Activated T-helper 17 cell treated with anti-CD3 and anti-CD28 coated beads, Interleukin-2, amount 50 U/mL, for 72 hours (primary cell): ENCODE results near the gene PRKCA. TPM values are rescaled to one million over a fixed set of nuclear protein-coding genes. Genes with fewer than 3 reads are reported as not detected.

Source experiments
- ATAC-seq: fragments of 150-1000 bp; cut with Tn5 transposase; replicated peaks from 2 replicates; pipeline ENCODE4 v1.10.0; 2021; ENCODE audit warnings: mild to moderate bottlenecking, moderate library complexity
- H3K27ac Mint-ChIP-seq: one replicate; pipeline ENCODE4 v1.8.0; 2022; ENCODE audit warnings: mixed read lengths
- H3K27me3 Mint-ChIP-seq: one replicate; pipeline ENCODE4 v1.8.0; 2022; ENCODE audit warnings: mixed read lengths
- H3K36me3 Mint-ChIP-seq: one replicate; pipeline ENCODE4 v1.8.0; 2022; ENCODE audit warnings: low read depth, mild to moderate bottlenecking, mixed read lengths
- H3K4me1 Mint-ChIP-seq: one replicate; pipeline ENCODE4 v1.8.0; 2022; ENCODE audit warnings: mixed read lengths
- H3K4me3 Mint-ChIP-seq: one replicate; pipeline ENCODE4 v1.8.0; 2022; ENCODE audit warnings: mild to moderate bottlenecking, mixed read lengths
- H3K9me3 Mint-ChIP-seq: one replicate; pipeline ENCODE4 v1.8.0; 2022; ENCODE audit warnings: mixed read lengths
- total RNA-seq, 2 donors: library from RNA; stranded (reverse); gene quantifications; one replicate each; pipeline ENCODE4 v1.2.3, GENCODE V29; 2022

PRKCA gene
- total RNA-seq, 2 donors from 2014 or later = 58.2 to 86.0 TPM

DNA sequence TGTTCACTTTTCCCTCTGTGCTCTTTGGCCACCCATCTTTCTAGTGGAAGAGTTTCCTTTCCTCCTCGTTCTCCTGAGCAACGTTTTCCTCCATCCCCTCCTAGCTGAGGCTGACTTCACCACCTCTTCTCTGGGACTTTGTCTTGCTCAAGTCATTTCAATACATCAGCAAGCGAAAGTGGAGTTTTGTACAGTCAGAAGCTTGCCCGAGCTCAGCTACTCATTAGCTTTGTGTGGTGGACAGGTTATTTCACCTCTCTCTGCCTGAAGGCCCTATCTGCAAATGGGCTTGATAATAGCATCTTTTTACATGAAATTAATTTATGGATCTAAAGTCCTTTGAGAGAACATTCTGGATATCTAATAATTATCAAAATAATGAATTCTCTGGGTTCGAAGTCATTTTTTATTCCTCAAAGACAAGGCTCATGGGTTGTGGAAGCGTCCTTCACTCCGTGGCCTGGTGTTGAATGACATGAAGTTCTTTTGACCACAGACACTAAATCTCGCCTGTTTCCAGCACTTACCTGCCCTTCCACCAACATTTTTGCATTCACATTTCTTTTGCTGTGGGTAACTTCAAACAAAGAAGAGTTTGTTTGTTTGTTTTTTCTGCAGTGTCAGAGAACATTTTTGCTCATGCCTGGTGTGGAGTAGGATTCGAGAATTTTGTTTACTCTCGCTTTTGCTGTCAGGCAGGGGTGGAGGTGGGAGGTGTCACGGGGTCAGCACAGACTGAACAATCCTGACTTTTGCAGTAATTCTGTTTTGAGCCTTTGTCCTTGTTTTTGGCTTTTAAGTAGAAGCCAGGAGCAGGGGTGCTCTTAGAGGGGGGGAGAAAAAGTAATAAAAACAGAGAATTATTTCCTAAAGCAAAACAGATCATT is 377.5 kb downstream of the PRKCA start:
- no peak overlapping the region for H3K4me3 Mint-ChIP-seq
- ATAC-seq = no peak
- no peaks in the 10 kb centered on the region for H3K9me3 Mint-ChIP-seq
- peaks cover 26% of the 10 kb centered on the region for H3K36me3 Mint-ChIP-seq
- no peaks in the 10 kb centered on the region for H3K27me3 Mint-ChIP-seq
- H3K27ac Mint-ChIP-seq = peak overlapping the region; percentile 31
- H3K4me1 Mint-ChIP-seq = peaks cover 12% of the 10 kb centered on the region

GRCh38 chr17:66682283-66682682 is 379.9 kb downstream of the PRKCA start:
- Mint-ChIP-seq H3K27ac (no peak overlapping the region), H3K9me3 (no peaks in the 10 kb centered on the region), H3K4me3 (no peak overlapping the region), H3K4me1 (peaks cover 11% of the 10 kb centered on the region), H3K27me3 (no peaks in the 10 kb centered on the region), H3K36me3 (peaks cover 26% of the 10 kb centered on the region)
- ATAC-seq = no peak

DNA sequence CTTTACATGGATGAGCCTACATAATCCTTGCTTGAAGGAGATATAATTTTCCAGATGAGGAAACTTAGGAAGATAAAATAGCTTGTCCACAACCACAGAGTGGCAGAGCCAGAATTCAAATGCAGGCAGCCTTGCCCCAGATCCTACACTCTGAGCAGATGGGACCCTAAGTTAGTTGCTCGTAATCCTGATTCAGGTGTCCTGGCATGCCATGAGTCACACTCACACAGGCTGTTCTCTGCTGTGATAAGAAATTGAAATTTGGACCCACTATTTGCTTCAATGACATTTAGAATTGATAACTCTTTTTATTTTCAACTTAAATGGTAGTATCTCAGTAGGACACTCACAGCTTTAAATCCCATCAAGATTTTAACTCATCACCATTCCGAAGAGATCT is 381.8 kb downstream of the PRKCA start:
- H3K27ac Mint-ChIP-seq = no peak overlapping the region
- H3K9me3 Mint-ChIP-seq = no peaks in the 10 kb centered on the region
- peaks cover 8% of the 10 kb centered on the region for H3K4me1 Mint-ChIP-seq
- no peaks in the 10 kb centered on the region for H3K27me3 Mint-ChIP-seq
- ATAC-seq = no peak
- H3K4me3 Mint-ChIP-seq = no peak overlapping the region
- peaks cover 35% of the 10 kb centered on the region for H3K36me3 Mint-ChIP-seq

GRCh38 chr17:66684731-66685130 is 382.3 kb downstream of the PRKCA start:
- no peak for ATAC-seq
- Mint-ChIP-seq H3K9me3 (no peaks in the 10 kb centered on the region), H3K4me1 (peaks cover 4% of the 10 kb centered on the region)

GRCh38 chr17:66686601-66687000 is 384.2 kb downstream of the PRKCA start:
- H3K9me3 Mint-ChIP-seq = no peaks in the 10 kb centered on the region
- ATAC-seq = no peak
- no peak overlapping the region for H3K4me3 Mint-ChIP-seq
- H3K4me1 Mint-ChIP-seq = peaks cover 9% of the 10 kb centered on the region
- no peak overlapping the region for H3K27ac Mint-ChIP-seq
- no peaks in the 10 kb centered on the region for H3K27me3 Mint-ChIP-seq
- H3K36me3 Mint-ChIP-seq = peaks cover 53% of the 10 kb centered on the region

More at GRCh38 chr17:66684731-66685130, 382.3 kb downstream of the PRKCA start:
- no peaks in the 10 kb centered on the region for H3K27me3 Mint-ChIP-seq
- no peak overlapping the region for H3K4me3 Mint-ChIP-seq
- no peak overlapping the region for H3K27ac Mint-ChIP-seq
- H3K36me3 Mint-ChIP-seq = peaks cover 36% of the 10 kb centered on the region

- Mint-ChIP-seq H3K4me1 (peaks cover 9% of the 10 kb centered on the region), H3K9me3 (no peaks in the 10 kb centered on the region), H3K27me3 (no peaks in the 10 kb centered on the region), H3K27ac (peak overlapping the region; percentile 54), H3K4me3 (no peak overlapping the region), H3K36me3 (peaks cover 60% of the 10 kb centered on the region)
- no peak for ATAC-seq
Measured at GRCh38 chr17:66687570-66688284, 385.3 kb downstream of the PRKCA start.

GRCh38 chr17:66689221-66689620 is 386.8 kb downstream of the PRKCA start:
- no peak for ATAC-seq
- peaks cover 9% of the 10 kb centered on the region for H3K4me1 Mint-ChIP-seq
- no peak overlapping the region for H3K4me3 Mint-ChIP-seq
- peaks cover 75% of the 10 kb centered on the region for H3K36me3 Mint-ChIP-seq
- peak overlapping the region; percentile 34 for H3K27ac Mint-ChIP-seq
- H3K27me3 Mint-ChIP-seq = no peaks in the 10 kb centered on the region
- no peaks in the 10 kb centered on the region for H3K9me3 Mint-ChIP-seq

DNA sequence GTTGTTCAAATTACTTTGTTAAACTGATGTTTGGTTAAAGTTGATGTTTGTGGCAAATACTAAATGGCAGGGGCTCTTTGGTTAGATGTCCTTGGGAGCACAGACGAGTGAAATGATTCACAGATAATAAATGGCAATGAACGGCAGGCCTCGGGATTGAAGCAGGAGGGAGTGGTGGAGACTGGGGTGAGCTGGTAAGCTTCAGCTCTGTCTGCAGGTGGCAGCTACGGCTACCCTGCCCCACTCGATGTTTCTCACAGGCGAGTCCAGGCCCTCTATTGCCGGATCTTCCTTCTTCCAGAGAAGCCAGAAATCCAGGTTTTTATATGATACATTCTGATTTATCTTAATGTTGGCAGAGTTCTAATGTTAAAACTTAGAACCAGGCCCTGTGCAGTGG is 387.8 kb downstream of the PRKCA start:
- H3K27ac Mint-ChIP-seq = no peak overlapping the region
- H3K4me1 Mint-ChIP-seq = peaks cover 15% of the 10 kb centered on the region
- H3K9me3 Mint-ChIP-seq = no peaks in the 10 kb centered on the region
- H3K4me3 Mint-ChIP-seq = no peak overlapping the region
- ATAC-seq = no peak
- no peaks in the 10 kb centered on the region for H3K27me3 Mint-ChIP-seq
- H3K36me3 Mint-ChIP-seq = peaks cover 84% of the 10 kb centered on the region

GRCh38 chr17:66691644-66692420 is 389.4 kb downstream of the PRKCA start:
- H3K4me3 Mint-ChIP-seq = no peak overlapping the region
- peak; percentile 28 for ATAC-seq
- peak overlapping the region; percentile 80 for H3K27ac Mint-ChIP-seq
- H3K27me3 Mint-ChIP-seq = no peaks in the 10 kb centered on the region
- H3K9me3 Mint-ChIP-seq = no peaks in the 10 kb centered on the region
- H3K4me1 Mint-ChIP-seq = peaks cover 16% of the 10 kb centered on the region
- H3K36me3 Mint-ChIP-seq = peaks cover 99% of the 10 kb centered on the region

GRCh38 chr17:66692421-66692690 is 389.9 kb downstream of the PRKCA start:
- H3K4me3 Mint-ChIP-seq = no peak overlapping the region
- no peak for ATAC-seq
- H3K4me1 Mint-ChIP-seq = peaks cover 16% of the 10 kb centered on the region
- H3K27me3 Mint-ChIP-seq = no peaks in the 10 kb centered on the region
- H3K36me3 Mint-ChIP-seq = peaks cover 99% of the 10 kb centered on the region
- no peaks in the 10 kb centered on the region for H3K9me3 Mint-ChIP-seq
- peak overlapping the region; percentile 80 for H3K27ac Mint-ChIP-seq

- H3K27me3 Mint-ChIP-seq = no peaks in the 10 kb centered on the region
- peaks cover 95% of the 10 kb centered on the region for H3K36me3 Mint-ChIP-seq
- peaks cover 4% of the 10 kb centered on the region for H3K9me3 Mint-ChIP-seq
- H3K27ac Mint-ChIP-seq = peak overlapping the region; percentile 89
- ATAC-seq = peak; percentile 65
- H3K4me1 Mint-ChIP-seq = peaks cover 18% of the 10 kb centered on the region
- H3K4me3 Mint-ChIP-seq = no peak overlapping the region
Measured at GRCh38 chr17:66695098-66695497, 392.7 kb downstream of the PRKCA start.

DNA sequence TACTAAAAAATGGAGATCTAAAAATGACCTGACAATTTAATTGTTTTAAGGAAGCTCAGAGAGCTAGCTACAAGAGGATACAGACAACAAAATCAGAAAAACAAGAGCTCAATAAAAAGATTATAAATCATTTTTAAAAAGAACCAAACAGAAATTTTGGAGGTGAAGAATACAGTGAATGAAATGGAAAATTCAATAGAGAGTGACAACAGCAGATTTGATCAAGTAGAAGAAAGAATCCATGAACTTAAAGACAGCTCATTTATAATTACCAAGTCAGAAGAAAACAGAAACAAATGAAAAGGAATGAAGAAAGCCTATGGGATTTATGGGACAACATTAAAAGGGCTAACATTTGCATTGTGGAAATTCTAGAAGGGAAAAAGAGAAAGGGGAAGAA is 395.9 kb downstream of the PRKCA start:
- no peak for ATAC-seq
- H3K27me3 Mint-ChIP-seq = no peaks in the 10 kb centered on the region
- no peak overlapping the region for H3K4me3 Mint-ChIP-seq
- peak overlapping the region; percentile 47 for H3K27ac Mint-ChIP-seq
- H3K4me1 Mint-ChIP-seq = peaks cover 22% of the 10 kb centered on the region
- peaks cover 4% of the 10 kb centered on the region for H3K9me3 Mint-ChIP-seq
- peaks cover 78% of the 10 kb centered on the region for H3K36me3 Mint-ChIP-seq

DNA sequence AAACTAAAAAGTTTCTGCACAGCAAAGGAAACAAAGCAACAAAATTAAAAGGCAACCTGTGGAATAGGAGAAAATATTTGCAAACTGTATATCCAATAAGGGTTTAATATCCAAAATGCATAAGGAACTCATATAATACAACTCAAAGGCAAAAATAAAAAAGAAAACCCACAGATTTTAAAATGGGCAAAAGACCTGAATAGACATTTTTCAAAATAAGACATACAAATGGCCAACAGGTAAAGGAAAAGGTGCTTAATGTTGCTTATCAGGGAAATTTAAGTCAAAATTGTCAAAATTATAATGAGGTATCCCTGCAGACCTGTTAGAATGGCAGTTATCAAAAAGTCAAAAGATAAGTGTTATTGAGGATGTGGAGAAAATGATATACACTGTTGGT is 399.0 kb downstream of the PRKCA start:
- H3K27me3 Mint-ChIP-seq = no peaks in the 10 kb centered on the region

GRCh38 chr17:66702106-66702936 is 399.9 kb downstream of the PRKCA start:
- peak; percentile 89 for ATAC-seq
- H3K27ac Mint-ChIP-seq = peak overlapping the region; percentile 21
- H3K27me3 Mint-ChIP-seq = no peaks in the 10 kb centered on the region
- H3K36me3 Mint-ChIP-seq = peaks cover 38% of the 10 kb centered on the region
- peaks cover 4% of the 10 kb centered on the region for H3K9me3 Mint-ChIP-seq
- no peak overlapping the region for H3K4me3 Mint-ChIP-seq
- peaks cover 15% of the 10 kb centered on the region for H3K4me1 Mint-ChIP-seq

More for the DNA sequence above, 399.0 kb downstream of the PRKCA start:
- Mint-ChIP-seq H3K27ac (peak overlapping the region; percentile 59), H3K36me3 (peaks cover 46% of the 10 kb centered on the region), H3K9me3 (peaks cover 4% of the 10 kb centered on the region), H3K4me1 (peaks cover 15% of the 10 kb centered on the region), H3K4me3 (no peak overlapping the region)
- no peak for ATAC-seq
